ENCODE measurements around the gene GARIN5B.

GARIN5B gene

GRCh38 chr19:55391191-55391670 is 28.2 kb upstream of the GARIN5B start:
- H3K4me1 ChIP-seq (ENCODE audit: insufficient read depth, poor library complexity, severe bottlenecking), result peaks cover 4% of the 10 kb centered on the region
- H3K36me3 ChIP-seq (ENCODE audit: low read depth), result peaks cover 56% of the 10 kb centered on the region
- H3K27ac ChIP-seq (ENCODE audit: poor library complexity, severe bottlenecking), result peak overlapping the region; percentile 6
- H3K4me3 ChIP-seq (ENCODE audit: severe bottlenecking), result no peak overlapping the region
- DNase-seq (ENCODE audit: low spot score), result no peak
- TF ChIP-seq, protein P1, sequence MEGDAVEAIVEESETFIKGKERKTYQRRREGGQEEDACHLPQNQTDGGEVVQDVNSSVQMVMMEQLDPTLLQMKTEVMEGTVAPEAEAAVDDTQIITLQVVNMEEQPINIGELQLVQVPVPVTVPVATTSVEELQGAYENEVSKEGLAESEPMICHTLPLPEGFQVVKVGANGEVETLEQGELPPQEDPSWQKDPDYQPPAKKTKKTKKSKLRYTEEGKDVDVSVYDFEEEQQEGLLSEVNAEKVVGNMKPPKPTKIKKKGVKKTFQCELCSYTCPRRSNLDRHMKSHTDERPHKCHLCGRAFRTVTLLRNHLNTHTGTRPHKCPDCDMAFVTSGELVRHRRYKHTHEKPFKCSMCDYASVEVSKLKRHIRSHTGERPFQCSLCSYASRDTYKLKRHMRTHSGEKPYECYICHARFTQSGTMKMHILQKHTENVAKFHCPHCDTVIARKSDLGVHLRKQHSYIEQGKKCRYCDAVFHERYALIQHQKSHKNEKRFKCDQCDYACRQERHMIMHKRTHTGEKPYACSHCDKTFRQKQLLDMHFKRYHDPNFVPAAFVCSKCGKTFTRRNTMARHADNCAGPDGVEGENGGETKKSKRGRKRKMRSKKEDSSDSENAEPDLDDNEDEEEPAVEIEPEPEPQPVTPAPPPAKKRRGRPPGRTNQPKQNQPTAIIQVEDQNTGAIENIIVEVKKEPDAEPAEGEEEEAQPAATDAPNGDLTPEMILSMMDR (IDR thresholded peaks at IDR 0.05; ENCODE audit: poor library complexity, severe bottlenecking), result no peak
- no peaks in the 10 kb centered on the region for H3K9me3 ChIP-seq (ENCODE audit: severe bottlenecking)
- ATAC-seq (ENCODE audit: low read depth), result no peak
- no peaks in the 10 kb centered on the region for H3K27me3 ChIP-seq (ENCODE audit: insufficient read depth, poor library complexity, severe bottlenecking)

DNA sequence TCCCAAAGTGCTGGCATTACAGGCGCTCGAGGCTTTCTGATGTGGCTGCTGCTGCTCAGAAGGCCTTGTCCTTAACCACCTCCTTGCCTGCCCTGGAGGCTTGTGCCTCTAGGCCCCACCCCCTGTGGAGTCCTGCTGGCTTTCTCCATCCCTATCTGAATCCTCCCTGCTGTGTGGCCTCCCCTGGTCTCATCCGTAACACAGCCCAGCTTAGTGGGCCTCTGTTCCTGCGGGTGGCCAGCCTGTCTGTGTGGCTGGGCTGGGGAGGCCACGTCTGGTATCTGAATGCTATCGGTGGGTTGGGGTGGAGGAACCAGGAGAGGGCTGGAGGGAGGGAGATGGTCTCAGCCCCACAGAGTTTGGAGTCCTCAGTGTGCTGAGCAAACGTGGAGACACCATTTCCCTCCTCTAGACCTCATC is 27.4 kb upstream of the GARIN5B start:
- DNase-seq (ENCODE audit: low spot score), result no peak
- Histone ChIP-seq H3K36me3 (ENCODE audit: low read depth) (peaks cover 60% of the 10 kb centered on the region), H3K9me3 (ENCODE audit: severe bottlenecking) (no peaks in the 10 kb centered on the region), H3K4me3 (ENCODE audit: severe bottlenecking) (no peak overlapping the region), H3K27ac (ENCODE audit: poor library complexity, severe bottlenecking) (peak overlapping the region; percentile 6), H3K27me3 (ENCODE audit: insufficient read depth, poor library complexity, severe bottlenecking) (no peaks in the 10 kb centered on the region), H3K4me1 (ENCODE audit: insufficient read depth, poor library complexity, severe bottlenecking) (peaks cover 4% of the 10 kb centered on the region)
- TF ChIP-seq, protein P1 (IDR thresholded peaks at IDR 0.05; ENCODE audit: poor library complexity, severe bottlenecking), result no peak
- ATAC-seq (ENCODE audit: low read depth), result no peak

- Histone ChIP-seq H3K9me3 (ENCODE audit: severe bottlenecking) (no peaks in the 10 kb centered on the region), H3K27me3 (ENCODE audit: insufficient read depth, poor library complexity, severe bottlenecking) (no peaks in the 10 kb centered on the region), H3K4me3 (ENCODE audit: severe bottlenecking) (no peak overlapping the region), H3K36me3 (ENCODE audit: low read depth) (peaks cover 60% of the 10 kb centered on the region), H3K27ac (ENCODE audit: poor library complexity, severe bottlenecking) (peak overlapping the region; percentile 2), H3K4me1 (ENCODE audit: insufficient read depth, poor library complexity, severe bottlenecking) (peaks cover 4% of the 10 kb centered on the region)
- TF ChIP-seq, protein P1 (IDR thresholded peaks at IDR 0.05; ENCODE audit: poor library complexity, severe bottlenecking), result no peak
- ATAC-seq (ENCODE audit: low read depth) (no peak), DNase-seq (ENCODE audit: low spot score) (no peak)
Observed at GRCh38 chr19:55389386-55390317, 26.6 kb upstream of the GARIN5B start.

GRCh38 chr19:55387736-55388497 is 24.9 kb upstream of the GARIN5B start:
- TF ChIP-seq, protein P1 (IDR thresholded peaks at IDR 0.05; ENCODE audit: poor library complexity, severe bottlenecking), result no peak
- H3K9me3 ChIP-seq (ENCODE audit: severe bottlenecking), result no peaks in the 10 kb centered on the region
- peaks cover 7% of the 10 kb centered on the region for H3K4me1 ChIP-seq (ENCODE audit: insufficient read depth, poor library complexity, severe bottlenecking)
- ATAC-seq (ENCODE audit: low read depth), result no peak
- H3K27me3 ChIP-seq (ENCODE audit: insufficient read depth, poor library complexity, severe bottlenecking), result no peaks in the 10 kb centered on the region
- H3K36me3 ChIP-seq (ENCODE audit: low read depth), result peaks cover 60% of the 10 kb centered on the region
- peak overlapping the region; percentile 73 for H3K4me3 ChIP-seq (ENCODE audit: severe bottlenecking)
- no peak for DNase-seq (ENCODE audit: low spot score)
- peak overlapping the region; percentile 93 for H3K27ac ChIP-seq (ENCODE audit: poor library complexity, severe bottlenecking)

Data from RWPE2 (cell line).